ENCODE measurements around the gene KCND1.

DNA sequence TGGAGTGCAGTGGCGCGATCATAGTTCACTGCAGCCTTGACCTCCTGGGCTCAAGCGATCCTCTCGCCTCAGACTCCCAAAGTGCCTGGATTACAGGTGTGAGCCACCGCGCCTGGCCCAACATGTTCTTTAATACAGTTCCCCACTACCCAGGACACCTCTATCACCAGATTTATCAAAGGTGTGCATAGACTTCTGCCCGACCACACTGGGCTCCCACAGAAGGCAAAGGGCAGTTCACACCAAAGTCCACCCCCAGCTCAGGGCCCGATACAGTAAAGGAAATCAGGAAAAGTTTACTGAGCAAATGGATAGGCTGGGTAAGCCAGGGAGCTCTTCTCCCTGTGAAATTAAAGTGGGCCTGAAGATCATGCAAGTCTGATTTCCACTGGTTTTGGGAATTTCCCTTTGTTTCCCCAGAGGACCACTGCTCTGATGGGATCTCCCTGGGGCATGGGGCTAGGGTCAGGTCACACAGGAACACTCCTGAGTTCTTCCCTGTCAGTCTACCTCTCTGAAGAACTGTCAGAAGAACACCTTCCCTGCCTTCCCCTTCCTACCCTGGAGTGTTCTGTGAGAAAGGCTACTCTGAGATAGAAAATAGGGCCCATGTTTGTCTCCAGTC, 35.1 kb downstream of the KCND1 start:
- TF ChIP-seq, protein P1, sequence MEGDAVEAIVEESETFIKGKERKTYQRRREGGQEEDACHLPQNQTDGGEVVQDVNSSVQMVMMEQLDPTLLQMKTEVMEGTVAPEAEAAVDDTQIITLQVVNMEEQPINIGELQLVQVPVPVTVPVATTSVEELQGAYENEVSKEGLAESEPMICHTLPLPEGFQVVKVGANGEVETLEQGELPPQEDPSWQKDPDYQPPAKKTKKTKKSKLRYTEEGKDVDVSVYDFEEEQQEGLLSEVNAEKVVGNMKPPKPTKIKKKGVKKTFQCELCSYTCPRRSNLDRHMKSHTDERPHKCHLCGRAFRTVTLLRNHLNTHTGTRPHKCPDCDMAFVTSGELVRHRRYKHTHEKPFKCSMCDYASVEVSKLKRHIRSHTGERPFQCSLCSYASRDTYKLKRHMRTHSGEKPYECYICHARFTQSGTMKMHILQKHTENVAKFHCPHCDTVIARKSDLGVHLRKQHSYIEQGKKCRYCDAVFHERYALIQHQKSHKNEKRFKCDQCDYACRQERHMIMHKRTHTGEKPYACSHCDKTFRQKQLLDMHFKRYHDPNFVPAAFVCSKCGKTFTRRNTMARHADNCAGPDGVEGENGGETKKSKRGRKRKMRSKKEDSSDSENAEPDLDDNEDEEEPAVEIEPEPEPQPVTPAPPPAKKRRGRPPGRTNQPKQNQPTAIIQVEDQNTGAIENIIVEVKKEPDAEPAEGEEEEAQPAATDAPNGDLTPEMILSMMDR (IDR thresholded peaks at IDR 0.05): no peak
- TF ChIP-seq POLR2A (IDR thresholded peaks at IDR 0.05): no peak
- TF ChIP-seq EP300 (IDR thresholded peaks at IDR 0.05): no peak
